Hematopoietic multipotent progenitor cell treated with erythropoietin and hydrocortisone succinate and interleukin-3 and kit ligand, for 15 days (in vitro differentiated cells): Measurements from ENCODE around the gene PAX7.
"Not testable (repeated sequence)": the region's sequence is repeated elsewhere in the genome, so short reads cannot be mapped to it uniquely, and the experiment has no call there.

Experiments
- DNase-seq: peaks from one replicate; pipeline ENCODE4 v3.0.0-alpha.2; 2015; ENCODE audit warnings: low spot score

PAX7 gene

DNA sequence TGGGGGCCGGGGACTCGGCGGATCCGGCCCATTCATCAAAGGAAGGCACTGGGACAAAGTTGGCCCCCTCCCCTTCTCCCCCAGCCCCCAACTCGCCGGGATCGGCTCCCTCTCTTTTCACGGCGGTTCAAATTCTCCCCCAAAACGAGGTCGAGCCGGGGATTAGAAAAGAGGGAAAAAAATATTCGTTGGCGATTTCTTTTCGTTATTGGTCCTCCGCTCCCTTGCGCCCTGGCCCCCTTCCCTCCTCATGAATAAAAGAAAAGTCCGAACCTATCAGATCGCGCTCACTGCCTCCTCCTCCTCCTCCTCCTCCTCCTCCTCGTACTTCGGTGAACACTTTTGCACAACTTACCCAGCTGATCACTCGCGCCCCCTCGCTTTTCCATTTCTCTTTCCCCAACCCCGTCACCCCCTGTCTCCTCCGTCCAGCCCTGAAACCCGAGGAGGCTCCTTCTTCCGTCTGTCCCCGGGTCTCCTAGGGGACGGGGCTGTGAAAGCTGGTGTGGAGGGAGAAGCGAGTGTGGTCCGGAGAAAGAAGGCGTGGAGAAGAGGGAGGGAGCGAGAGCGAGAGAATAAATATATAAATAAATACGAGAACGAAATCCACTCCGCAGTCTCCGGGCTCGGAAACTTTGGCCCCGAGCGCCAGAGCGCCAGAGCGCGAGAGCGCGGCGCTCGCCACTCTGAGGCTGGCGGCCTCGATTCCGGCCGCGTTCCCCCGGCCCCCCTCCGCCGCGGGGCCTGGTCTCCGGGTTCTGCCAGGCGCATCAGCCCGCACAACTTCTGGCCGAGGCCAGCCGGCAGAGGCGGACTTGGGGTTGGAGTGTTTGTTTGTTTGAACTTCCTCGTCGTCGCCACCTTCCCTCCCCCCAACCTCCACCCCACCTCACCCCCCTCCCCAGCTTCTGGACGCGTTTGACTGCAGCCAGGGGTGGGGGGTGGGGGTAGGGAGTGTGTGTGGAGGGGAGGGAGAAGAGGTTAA lies at the start of gene PAX7:
TSS of gene PAX7 (plus strand) at position 336 of the 985 bp plus-strand sequence. CDS start 758 bp downstream, outside the sequence.
- DNase-seq, result no peak

DNA sequence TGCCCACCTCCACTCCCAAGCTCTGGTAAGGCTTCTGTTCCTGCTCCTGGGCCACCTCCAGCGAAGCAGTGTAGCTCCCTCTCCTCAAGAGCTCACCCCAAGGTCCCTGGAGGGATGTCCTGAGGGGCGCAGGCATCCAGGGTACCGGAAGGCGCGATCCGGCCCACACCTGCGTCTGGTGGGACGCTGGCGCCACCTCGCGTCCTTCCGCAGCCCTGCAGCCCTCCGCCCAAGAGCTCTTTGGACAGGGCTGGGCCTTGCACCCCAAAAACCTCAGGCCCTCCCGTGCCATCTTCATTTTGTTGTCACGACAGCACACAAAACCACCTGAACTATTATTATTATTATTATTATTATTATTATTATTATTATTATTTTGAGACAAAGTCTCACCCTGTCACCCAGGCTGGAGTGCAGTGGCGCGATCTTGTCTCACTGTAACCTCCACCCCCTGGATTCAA lies 49.2 kb upstream of the PAX7 start:
- peak; percentile 5 for DNase-seq

DNA sequence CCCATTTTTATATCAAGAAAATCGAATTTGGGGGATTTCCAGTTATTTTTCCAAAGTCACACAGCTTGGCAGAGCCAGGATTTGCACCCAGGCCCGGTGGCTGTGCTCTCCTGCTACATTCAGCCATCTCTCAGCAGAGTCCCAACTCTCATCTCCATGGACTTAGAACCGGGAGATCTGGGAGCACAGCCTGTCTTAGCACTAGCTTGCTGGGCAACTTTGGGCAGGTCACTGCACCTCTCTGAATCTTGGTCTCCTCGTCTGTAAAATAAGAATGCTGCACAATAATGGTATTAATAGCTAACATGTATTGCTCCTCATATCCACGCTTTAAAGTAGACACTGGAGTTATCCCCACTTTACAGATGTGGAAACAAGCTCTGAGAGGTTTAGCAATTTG lies 47.8 kb upstream of the PAX7 start:
- DNase-seq, result no peak

DNA sequence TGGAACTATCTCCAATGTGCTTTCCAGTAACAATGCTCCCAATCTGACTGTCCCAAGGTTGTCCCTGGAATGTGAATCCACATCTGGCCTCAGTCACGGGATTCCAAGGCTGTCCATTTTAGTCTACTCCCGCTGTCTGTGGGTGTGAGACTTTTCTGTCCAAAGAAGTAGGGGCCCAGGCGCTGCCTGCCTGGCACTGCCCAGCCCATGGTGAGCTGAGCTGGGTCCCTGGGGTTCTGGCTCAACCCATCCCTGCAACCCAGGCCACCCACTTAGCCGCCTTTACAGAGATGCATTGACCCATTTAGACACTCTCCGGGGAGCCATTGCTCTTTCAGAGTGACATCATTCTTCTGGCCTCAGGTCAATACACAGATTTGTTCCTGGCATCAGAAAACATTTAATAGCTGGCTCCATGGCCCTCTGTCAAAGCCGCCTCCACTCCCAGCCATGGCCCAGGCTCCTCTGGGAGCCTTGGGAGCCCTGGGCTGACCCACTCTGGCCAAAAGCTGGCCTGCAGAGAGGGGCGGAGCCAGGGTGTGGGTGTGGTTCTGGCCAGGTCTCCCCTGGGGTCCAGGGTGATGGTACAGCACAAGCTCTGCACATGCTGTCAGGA lies 47.2 kb upstream of the PAX7 start:
- no peak for DNase-seq

DNA sequence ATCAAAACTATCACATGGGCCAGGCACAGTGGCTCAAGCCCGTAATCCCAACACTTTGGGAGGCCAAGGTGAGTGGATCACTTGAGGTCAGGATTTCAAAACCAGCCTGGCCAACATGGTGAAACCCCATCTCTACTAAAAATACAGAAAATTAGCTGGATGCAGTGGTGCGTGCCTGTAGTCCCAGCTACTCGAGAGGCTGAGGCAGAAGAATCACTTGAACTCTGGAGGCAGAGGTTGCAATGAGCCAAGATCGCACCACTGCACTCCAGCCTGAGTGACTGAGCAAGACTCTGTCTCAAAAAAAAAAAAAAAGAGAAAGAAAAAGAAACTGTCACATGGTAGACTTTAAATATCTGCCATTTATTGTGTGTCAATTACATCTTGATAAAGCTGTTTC lies 44.6 kb upstream of the PAX7 start:
- DNase-seq, result not testable (repeated sequence)

DNA sequence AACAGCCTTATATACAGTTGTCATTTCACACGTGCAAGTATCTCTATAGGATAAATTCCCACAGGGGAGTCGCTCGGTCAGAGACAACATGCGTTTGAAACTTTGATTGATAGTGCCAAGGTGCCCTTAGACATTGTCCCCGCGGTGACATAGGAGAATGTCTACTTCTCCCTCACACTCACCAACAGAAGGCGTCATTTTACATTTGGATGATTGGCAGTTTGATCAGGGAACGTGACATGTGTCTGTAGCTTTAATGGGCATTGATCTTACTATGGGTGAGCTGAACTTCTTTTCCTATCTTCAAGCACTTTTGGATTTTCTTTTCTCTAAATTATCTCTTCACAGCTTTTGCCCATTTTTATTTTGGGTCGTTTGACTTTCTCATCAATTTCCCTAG lies 42.6 kb upstream of the PAX7 start:
- no peak for DNase-seq

DNA sequence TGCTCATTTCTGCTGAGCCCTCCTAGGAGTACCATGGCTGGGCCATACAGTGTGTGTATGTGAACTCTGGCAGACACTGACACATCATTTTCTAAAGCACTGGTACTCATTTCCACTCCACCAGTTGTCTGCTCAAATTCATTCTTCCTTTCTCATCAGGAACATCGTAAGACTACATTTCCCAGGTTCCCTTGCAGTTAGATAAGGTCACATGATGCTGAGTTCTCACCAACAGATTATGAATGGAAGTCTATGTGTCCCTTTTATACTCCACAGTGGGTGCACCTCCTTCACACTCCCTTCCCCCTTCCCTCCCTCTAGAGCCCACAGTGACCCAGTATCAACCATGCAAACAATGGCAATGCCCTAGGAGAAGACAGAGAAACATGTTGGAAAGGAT lies 38.3 kb upstream of the PAX7 start:
- DNase-seq, result no peak

DNA sequence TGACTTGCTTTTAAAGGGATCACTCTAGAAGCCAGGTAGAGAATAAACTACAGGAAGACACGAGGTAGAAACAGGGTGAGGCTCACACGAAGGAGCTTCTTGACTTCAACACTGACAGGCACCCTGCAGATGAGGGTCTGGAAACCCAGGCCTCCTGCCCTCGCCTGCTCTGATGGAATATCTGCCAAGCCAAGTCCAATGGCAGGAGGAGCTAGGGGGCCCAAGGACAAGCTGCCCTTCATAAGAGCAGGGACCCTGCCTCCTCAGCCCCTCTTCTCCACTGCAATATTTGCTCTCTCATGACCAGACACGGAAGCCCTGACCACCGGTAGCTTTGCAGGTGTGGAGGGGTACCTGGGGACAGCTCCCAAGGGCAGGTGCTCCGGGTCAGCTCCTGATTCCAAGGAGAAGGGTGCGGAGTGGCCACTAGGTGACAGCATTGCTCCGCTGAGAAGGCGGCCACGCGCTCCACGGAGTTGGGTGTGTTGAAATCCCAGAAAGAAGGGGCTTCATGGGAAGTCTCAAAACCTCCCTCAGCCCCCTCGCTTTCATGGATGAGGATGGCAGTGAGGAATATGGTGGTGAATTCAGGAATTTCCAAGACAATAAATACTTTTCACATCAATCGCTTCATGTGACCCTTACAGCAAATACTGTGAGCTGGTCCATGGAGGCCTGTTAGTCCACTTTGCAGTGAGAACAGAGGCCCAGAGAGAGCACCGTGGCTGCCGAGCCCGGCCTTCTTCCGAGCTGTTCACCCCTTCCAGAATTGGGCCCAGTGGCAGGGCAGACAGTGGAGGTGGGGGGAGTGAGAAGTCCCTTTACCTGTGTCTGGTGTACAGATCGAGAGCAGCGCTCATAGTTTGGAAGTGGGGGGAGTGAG lies 33.2 kb upstream of the PAX7 start:
- DNase-seq, result peak; percentile 14

DNA sequence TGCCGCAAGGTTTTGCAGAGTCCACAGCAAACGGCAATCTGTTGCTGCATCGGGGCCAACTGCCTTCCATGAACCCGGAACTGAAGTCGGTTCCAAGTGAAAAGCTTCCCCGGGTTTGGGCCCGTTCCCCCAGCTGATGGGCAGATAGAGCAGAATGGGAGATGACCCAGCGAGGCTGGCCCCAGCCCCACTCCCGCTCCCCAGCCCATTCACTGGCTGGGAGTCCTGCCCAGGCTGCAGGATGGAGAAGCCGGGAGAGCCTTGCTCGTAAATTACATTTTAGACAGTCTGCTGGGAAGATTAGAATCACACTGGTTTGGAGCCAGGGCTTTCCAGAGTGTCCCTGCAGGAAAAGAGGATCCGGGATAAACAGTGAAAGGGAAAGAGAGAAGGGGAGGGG lies 31.6 kb upstream of the PAX7 start:
- no peak for DNase-seq

DNA sequence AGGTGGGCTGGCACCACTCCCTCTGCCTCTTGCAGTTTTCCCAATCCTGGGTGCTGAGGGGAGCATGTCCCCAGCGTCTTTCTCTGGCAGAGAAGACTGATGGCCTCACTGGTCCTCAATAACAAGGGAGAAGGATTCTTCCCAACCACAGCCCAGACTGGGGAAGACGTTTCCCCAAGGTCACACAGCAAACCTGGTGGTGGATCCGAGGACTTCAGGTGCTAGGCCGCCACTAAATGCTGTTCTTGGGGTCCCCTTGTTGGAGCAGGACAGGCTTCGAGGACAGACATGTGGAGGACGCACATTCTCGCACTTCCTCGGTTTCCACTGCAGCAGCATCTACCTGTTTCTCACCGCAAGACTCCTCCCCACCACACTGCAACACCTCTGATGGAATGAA lies 30.9 kb upstream of the PAX7 start:
- DNase-seq, result no peak

DNA sequence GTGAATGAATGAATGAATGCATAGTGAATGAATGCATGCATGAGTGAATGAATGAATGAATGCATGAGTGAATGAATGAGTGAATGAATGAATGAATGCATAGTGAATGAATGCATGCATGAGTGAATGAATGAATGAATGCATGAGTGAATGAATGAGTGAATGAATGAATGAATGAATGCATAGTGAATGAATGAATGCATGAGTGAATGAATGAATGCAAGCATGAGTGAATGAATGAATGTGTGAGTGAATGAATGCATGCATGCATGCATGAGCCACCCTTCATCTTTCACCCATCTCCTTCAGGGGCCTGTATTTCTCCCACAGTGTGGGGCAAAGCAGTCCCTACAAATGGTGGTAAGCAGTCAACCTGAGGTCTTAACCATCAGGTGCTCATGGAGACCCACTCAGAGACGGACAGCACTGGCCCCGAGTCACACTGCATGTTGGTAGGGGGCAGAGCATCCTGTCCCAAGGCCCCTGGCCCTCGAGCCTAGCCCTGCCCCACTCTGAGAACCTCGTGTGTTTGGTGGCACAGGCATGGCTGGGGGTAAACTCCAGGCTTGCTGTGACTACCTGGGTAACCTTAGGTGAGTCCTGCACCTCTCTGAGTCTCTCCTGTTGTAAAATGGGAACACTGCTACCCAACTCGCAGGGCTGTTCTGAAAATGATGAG lies 28.0 kb upstream of the PAX7 start:
- DNase-seq, result no peak

DNA sequence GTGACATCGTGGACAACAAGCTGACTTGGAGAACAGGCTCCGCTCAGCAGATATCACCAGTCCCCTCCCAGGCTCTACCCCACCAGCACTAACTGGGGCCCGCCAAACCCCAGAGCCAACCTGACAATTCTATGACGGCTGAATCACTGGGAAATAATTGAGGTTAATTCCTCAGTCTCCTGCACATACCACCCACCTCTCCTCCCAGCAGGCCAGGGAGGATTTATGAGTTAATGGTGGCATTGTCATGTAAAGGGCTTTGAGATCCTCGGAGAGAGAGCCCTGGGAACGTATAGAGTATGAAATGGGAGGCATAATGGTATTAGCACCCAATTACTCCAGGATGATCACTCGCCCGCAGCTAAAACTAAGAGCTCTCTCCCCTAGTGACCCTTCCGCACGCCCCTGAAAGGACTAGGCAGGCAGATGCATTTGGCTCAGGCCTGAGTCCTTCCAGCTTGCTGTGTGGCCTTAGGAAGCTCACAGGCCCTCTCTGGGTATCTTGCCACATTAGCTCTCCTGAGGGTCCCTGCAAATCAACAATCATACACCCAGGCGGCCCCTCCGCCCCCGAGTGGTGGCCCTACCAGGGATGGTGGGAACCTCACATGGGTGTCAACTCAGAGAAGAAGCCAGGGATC lies 27.3 kb upstream of the PAX7 start:
- DNase-seq, result no peak

DNA sequence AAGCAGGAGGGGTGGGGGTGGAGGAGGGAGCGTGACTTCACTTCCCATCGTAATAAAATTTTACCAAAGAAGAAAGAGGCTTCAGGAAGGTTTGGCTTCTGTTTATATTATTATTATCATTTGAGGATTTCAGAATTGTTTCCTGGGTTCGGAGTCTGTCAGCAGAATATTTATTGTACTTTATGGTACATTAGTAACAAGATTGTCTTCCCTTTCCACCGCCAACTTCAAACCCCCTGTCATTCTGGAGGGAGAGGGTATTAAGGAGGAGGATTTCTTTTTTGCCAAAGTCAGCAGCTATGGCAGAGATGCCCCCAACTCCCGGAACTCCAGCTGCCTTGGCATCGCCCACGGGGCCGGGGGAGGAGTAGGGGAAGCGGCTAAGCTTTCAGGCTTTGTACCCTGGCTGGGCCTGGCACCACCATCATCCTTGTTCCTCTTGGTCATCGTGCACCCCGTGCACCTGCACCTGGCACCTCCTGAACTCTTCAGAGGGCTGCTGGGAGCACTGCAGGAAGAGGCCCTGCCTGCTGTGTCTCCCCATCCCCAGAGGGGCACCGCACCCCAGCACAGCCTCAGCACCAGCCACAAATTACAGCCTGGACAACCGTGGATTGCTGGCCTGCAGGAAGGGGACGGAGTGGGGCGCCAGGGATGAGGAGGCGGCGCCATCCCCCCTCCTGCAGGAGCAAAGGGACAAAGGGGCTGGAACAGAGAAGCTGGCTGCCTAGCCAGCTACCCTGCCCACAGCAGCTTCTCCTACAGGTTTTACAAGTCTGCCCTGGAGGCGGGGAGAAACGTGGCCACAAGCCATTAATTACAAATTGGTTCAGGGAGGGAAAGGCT lies 24.0 kb upstream of the PAX7 start:
- DNase-seq, result no peak

DNA sequence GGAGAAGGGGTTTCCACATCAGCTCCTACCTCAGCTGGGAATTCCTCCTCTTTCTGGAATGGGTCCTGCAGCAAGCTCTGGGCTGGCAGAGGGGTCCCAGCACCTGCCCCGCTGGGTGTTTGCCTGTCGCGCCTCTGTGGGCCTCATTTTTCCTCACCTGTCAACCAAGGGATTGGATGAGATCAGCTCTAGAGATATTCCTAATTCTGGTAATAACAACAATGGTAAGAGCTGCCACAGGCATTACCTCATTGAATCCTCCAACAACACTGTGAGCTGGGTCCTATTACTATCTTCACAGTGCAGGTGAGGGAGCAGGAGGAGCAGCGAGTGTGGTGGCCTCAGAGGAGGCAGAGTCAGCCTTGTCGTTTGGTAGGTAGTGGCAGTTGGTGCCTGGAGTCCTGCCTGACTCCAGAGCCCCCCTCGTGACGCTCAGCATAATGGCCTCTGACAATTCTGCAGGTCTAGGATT lies 23.3 kb upstream of the PAX7 start:
- DNase-seq, result no peak

DNA sequence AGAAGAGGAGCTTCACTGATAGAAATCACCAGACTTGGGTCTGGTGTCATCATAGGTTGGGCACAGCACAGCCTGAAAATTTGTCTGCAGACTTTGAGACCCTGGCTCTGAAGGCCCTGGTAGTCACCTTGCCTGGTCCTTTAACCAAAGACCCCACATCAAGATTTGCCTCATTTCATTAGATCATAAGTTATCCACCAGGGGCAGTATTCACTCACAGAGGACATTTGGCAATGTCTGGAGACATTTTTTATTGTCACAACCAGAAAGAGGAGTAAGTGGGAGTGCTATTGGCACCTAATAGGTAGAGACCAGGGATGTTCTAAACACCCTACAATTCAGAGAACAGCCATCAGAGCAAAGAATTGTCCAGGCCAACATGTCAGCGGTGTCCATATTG lies 22.1 kb upstream of the PAX7 start:
- no peak for DNase-seq

DNA sequence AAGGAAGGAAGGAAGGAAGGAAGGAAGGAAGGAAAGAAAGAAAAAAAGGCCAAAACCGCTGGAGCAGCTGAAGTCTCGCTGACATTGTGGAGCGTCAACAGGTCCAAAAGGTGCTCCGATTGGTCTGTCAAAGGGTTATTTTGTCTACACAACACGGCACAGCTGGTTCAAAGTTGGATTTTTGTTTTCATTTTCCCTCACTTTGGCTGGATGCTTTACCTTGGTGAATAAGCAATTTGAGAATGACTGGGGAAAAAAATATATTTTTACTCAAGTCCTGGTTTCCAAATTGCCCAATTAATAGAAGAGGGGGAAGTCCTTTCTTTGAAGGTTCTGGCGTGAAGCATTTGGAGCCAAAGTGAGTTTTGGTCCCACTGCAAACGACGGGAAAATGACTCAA lies 19.3 kb upstream of the PAX7 start:
- no peak for DNase-seq

DNA sequence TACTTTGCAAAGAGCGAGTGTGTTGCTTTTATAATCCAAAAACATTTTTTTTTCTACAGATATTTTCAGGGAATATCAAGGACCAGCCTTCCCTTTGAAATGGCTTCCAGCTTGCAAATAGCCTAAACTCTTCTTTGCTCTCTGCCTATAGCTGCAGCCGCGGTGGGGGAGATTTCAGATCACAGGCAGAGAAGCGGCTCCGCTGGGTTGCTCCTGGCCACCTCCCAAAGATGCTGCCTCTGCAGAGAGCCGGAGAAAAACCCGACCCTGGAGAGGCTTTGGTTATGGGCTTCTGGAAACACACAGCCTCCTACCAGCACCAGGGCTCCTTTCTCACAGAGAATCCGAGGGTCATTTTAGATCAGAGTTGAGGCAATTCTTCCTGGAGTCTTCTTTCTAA lies 18.6 kb upstream of the PAX7 start:
- no peak for DNase-seq

DNA sequence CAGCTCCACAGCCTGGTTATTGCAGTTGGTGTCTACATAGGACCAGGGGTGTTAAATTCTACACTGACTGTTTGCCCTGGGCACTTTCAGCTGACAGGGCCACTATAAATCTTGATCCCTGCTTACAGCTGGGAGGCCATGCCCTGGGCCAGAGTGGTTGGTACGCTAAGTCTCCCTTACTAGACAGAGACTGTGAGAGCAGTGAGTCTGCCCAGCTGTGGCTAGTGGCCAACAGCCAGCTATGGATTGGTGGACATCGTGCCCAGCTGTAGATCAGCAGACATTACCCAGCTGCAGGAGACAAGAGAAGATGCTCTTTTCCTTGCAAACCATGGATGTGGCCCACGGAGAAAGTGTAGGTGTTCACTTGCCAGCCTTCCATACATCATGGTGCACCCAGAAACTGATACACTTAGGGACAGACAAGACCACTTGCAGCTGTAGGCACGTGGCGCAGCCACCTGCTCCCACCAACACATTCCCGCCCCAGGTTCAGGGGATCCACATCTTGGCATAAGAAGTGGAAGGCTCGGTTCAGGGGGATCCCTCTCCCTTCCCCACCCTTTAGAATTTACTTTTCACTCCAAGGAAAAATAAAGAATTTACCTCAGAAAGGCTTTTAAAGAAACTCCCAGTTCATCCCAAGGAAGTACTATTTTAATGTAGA lies 16.4 kb upstream of the PAX7 start:
- no peak for DNase-seq
